MG63 (cell line): ENCODE data around the gene ELL. TPM values are rescaled to one million over a fixed set of nuclear protein-coding genes. Genes with fewer than 3 reads are reported as not detected.

Experiments used
- DNase-seq: peaks from one replicate; pipeline ENCODE4 v3.0.0-alpha.2; 2020
- H3K27me3 ChIP-seq: fragments of 250-450 bp; sonication (Bioruptor Pico); 2 replicates; pipeline ENCODE4 v1.5.1; 2020; ENCODE audit warnings: mild to moderate bottlenecking, moderate library complexity
- H3K36me3 ChIP-seq: fragments of 250-450 bp; sonication (Bioruptor Pico); 2 replicates; pipeline ENCODE4 v1.5.1; 2020; ENCODE audit warnings: mild to moderate bottlenecking, moderate library complexity
- H3K4me3 ChIP-seq: fragments of 250-450 bp; sonication (Bioruptor Pico); 2 replicates; pipeline ENCODE4 v1.5.1; 2020; ENCODE audit warnings: mild to moderate bottlenecking, moderate library complexity
- H3K9me3 ChIP-seq: fragments of 250-450 bp; sonication (Bioruptor Pico); 2 replicates; pipeline ENCODE4 v1.5.1; 2020; ENCODE audit warnings: mild to moderate bottlenecking, moderate library complexity
- total RNA-seq: library from RNA; depleted of rRNA; stranded (reverse); fragments of >200 nt; shearing (Covaris generic); gene quantifications from 2 replicates; pipeline ENCODE4 v1.2.3, GENCODE V29; 2014; ENCODE audit warnings: low replicate concordance

The ELL gene
- total RNA-seq, 1 experiment from 2014 or later, result 22.1 TPM

DNA sequence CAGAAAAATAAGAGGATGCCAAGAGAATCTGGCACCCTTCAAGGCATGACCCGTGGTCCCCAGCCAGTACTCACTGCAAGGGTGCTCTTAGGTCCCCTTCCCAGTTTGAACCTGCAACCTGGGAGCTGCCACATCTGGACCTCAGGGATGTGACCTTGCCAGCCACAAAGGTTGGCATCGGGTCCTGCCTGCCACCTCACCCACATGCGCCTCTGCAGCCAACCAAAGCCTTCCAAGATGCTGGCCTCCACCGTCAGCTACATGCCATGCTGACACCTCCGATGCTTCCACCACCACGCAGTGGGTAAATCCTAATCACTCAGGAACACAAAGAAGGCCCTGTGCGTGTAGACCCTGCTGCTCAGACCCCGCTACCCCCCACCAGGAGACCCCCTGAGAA, 35.1 kb downstream of the ELL start:
- Histone ChIP-seq H3K27me3 (no peaks in the 10 kb centered on the region), H3K4me3 (no peak overlapping the region), H3K36me3 (peaks cover 16% of the 10 kb centered on the region), H3K9me3 (no peaks in the 10 kb centered on the region)
- DNase-seq, result no peak

DNA sequence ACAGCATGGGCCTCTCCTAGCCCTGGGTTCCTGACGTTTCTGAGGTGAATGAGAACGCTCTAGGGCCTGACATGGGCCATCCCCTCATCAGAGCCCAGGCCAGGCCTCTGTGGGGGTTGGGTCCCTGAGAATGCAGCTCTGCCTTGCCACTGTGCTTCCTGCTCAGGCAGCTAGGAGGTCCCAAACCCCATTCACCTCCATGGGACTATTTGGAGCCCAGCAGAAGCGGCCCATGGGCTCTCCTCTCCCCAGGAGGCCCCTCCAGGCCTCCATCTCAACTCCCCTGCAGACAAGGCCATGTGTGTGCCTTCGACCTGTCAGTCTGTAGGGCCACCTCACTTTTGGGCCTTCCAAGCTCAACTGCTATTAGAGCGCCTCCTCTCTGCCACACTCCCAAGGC, 36.9 kb downstream of the ELL start:
- DNase-seq, result no peak
- no peaks in the 10 kb centered on the region for H3K9me3 ChIP-seq
- H3K27me3 ChIP-seq, result no peaks in the 10 kb centered on the region
- no peak overlapping the region for H3K4me3 ChIP-seq
- H3K36me3 ChIP-seq, result peaks cover 19% of the 10 kb centered on the region

DNA sequence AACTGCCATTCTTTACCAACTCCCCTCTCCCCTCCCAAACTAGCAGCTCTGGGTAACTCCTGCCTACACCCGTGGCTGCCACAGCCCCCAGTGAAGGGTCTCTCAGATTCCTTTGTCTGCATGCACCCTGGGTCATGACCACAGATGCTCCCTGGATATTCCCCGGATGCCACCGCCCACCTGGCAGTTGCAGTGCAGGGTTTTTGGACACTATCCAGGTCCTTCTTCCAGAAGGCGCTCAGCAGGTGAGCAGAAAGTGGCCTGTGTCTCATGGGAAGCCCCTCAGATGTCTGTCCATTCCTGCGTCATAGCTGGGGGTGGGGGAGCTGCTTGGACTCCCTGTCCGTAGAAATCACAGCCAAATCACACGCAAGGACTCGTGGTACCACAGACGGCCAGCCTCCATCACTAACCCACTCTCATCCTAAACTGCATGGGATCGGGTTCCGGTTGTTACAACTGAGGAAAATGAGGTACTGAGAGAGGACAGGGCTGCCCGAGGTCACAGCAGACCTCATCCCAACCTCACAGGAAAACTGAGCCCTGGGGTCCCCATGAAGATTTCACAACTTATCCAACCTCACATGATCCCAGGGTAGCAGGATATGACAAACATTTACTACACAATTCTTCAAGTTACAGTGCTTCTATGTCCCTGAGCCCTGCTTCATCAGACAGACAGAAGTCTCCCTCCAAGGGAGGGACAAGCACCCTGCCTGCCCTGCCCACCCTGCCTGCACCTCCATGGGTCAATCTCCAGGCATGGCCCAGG, 38.6 kb downstream of the ELL start:
- no peaks in the 10 kb centered on the region for H3K27me3 ChIP-seq
- no peak for DNase-seq
- no peak overlapping the region for H3K4me3 ChIP-seq
- H3K36me3 ChIP-seq, result peaks cover 23% of the 10 kb centered on the region
- H3K9me3 ChIP-seq, result no peaks in the 10 kb centered on the region

DNA sequence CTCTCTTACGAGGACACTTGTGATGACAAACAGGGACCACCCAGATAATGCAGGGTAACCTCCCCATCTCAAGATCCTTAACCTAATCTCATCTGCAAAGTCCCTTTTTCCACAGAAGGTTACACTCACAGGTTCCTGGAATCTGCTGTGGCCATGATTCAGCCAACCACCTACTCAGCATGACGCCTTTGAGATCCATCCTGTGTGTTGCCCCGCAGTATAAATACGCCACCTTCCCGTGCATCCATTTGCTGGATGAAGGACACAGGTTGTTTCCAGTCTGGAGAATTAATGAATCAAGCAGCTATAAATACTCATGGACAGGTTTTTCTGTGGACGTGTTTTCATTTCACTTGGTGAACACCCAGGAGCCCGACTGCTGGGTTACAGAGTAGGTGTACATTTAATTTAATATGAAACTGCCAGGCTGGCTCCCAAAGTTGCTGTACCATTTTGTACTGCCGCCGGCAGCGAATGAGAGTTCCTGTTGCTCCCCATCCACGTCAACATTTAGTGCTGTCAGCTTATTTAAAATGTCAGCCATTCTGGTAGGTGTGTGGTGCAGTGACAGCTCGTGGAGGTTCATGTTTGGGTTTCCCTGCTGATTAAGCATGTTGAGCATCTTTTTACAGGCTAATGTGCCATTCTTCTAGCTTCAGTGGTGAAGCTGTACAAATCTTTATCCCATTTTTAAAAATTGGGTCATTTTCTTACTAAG, 40.2 kb downstream of the ELL start:
- DNase-seq, result no peak
- Histone ChIP-seq H3K36me3 (peaks cover 29% of the 10 kb centered on the region), H3K27me3 (no peaks in the 10 kb centered on the region), H3K4me3 (no peak overlapping the region), H3K9me3 (no peaks in the 10 kb centered on the region)

DNA sequence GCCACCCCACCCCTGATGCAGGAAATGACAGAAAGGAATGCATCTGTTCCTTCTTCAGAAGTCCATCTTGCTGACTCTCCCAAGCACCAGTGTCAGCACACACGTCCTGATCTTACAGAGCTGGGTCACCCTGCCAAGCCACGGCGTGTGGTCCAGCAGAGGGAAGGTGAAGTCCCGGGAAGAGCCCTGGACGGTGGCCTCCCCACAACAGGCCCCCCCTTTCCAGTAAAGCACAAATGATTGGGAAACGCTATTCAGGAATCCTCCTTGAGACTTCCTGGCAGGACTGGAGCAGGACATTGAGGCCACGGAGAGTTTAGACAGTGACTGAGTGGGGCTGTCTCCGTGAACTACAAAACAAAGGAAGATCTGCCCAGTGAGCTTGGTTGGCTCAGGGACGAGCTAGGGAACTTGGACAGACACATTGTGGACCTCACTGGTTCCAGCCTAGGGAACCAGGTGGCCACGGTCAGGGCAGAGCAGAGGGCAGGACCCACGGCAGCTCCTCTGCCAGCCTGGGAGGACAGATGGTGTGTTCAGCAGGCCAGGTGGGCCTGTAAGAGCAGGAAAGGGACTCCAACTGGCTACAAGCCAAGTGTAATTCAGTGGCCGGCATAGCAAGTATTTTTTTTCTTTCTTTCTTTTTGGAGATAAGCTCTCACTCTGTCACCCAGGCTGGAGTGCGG, 41.7 kb downstream of the ELL start:
- DNase-seq, result peak; percentile 67
- peaks cover 22% of the 10 kb centered on the region for H3K36me3 ChIP-seq
- no peaks in the 10 kb centered on the region for H3K27me3 ChIP-seq
- no peaks in the 10 kb centered on the region for H3K9me3 ChIP-seq
- no peak overlapping the region for H3K4me3 ChIP-seq

DNA sequence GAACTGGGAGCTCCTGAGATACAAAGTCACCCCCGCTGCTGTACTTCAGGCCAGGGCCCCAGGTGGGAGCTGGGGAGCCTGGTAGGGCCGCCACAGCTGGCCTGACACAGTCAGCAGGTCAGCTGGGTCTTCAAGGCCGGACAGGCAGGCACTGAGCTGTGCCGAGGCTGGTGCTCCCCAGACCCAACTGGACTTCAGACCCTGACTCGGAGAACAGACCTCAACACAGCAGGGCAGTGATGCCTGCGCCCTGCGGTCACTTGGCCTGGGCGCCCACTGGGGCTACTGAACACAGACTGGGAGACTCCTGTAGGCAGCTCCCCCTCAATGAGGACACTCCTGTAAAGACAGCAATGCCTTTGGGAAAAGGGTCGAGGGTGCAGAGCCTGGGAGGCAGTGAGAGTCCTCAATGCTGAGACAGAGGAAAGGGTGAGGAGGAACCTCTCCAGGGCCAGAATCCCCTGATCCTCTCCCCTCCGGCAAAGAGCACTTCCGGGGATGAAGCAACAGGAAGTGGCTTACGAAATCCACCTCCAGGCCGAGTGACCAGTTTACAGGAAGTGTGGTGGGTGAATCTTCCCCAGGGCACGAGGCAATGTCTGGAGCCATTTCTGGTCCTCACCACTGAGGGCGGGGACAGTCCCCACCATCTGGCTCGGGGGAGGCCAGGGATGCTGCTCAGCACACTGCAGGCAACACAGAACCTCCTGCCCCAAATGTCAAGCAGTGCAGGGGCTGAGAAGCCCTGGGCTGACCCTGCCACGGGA, 43.1 kb downstream of the ELL start:
- Histone ChIP-seq H3K36me3 (peaks cover 22% of the 10 kb centered on the region), H3K27me3 (no peaks in the 10 kb centered on the region), H3K4me3 (no peak overlapping the region), H3K9me3 (no peaks in the 10 kb centered on the region)
- peak; percentile 90 for DNase-seq

DNA sequence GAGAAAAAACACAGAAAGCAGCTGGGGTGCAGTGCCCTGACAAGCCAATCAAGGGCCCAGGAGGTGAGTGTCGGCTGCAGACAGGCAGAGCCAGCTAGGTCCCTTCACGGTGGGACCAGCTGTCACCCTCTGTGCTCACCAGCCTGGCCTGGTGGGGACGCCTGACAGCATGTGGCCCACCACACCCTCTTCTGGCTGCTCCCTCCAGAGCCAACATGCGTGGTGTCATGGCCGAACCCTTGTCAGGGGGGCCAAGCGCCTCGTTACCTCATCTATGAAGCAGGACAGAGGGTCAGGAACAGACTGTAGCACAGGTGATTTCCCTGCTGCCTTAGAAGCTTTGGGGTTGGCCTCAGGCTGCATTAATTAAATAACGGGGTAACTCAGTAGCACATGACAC, 43.9 kb downstream of the ELL start:
- DNase-seq, result no peak
- Histone ChIP-seq H3K9me3 (no peaks in the 10 kb centered on the region), H3K4me3 (no peak overlapping the region), H3K36me3 (peaks cover 22% of the 10 kb centered on the region), H3K27me3 (no peaks in the 10 kb centered on the region)

DNA sequence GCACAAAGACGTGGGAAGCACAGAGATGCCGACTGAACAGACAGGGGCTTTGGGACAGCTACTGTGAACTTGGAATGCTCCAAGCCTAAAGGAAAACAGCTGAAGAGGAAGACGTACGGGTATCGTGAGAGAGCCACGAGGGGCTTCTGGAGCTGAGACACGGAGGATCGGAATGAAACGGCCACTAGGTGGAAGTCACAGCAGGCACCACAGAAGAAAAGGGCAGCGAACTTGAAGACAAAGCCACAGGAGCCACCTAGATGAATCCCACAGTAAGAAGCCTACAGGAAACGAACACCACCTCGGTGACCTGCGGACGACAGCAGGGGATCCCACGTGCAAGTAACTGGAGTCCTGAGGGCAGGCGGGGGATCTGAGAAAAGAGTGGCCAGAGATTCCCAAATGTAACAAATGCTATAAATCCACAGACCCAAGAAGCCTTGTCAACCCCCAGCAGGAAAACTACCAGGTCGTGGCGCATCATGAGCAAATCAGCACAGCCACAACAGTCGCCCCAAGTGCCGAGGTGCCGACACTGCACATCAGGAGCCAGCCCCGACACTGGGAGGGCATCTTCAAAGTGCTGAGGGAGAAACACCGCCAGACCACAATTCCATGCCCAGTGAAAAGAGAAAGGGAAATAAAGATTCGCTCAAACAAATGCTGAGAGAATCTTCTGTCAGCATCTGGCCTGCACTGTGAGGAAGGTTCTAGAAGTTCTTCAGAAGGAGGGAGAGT, 44.7 kb downstream of the ELL start:
- Histone ChIP-seq H3K9me3 (no peaks in the 10 kb centered on the region), H3K4me3 (no peak overlapping the region), H3K27me3 (no peaks in the 10 kb centered on the region), H3K36me3 (peaks cover 25% of the 10 kb centered on the region)
- no peak for DNase-seq

DNA sequence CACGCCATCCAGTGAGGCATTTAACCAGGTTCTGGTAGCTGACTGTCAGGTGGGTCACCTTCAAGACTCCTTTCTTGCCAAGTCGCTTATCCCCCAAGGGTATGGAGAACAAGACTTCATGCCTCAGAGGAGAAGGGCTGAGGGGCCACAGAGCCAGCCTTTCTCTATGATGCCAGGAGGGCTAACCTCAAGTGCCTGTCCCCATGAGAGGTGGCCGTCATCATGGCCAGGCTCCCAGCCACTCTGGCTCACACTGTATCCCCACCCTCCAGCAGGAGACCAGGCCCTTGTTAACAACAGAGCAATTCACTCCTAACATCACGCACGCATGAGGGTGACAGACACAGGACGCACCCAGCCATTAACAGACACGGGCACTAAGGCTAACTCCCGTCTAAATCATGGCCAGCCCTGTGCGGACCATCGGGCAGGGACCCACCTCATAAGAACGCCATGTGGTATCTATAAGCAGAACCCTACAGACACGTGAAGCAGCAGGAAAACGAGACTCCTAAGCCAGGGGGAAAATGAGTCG, 45.3 kb downstream of the ELL start:
- no peak overlapping the region for H3K4me3 ChIP-seq
- no peaks in the 10 kb centered on the region for H3K27me3 ChIP-seq
- no peak for DNase-seq
- H3K9me3 ChIP-seq, result no peaks in the 10 kb centered on the region
- H3K36me3 ChIP-seq, result peaks cover 29% of the 10 kb centered on the region

DNA sequence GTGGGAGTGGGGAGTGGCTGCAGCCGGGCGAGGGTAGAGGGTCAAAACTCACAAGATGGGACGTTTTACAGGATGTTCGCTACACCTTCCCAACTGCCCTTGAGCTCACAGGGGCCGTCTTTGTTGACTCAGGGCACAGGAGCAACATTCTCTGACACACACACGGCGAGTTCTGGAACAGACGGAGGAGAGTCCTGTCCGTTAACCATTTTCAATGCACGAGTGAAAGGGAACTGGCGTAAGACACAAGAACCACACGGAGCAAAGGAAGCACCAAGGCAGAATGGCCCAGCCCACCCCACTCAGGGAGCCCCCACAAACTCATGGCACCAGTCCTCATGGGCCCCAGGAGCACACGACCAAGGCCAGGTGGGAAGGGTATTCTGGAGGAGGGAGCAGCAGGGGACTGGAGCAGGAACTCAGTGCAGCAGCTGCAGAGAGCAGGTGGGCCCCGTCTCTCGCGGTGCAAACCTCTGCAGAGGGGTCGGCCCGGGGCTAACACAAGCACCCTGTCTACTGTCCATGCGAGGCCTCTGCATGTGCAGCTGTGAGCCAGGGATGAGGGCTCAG, 46.0 kb downstream of the ELL start:
- Histone ChIP-seq H3K9me3 (no peaks in the 10 kb centered on the region), H3K27me3 (no peaks in the 10 kb centered on the region), H3K36me3 (peaks cover 35% of the 10 kb centered on the region), H3K4me3 (no peak overlapping the region)
- no peak for DNase-seq

DNA sequence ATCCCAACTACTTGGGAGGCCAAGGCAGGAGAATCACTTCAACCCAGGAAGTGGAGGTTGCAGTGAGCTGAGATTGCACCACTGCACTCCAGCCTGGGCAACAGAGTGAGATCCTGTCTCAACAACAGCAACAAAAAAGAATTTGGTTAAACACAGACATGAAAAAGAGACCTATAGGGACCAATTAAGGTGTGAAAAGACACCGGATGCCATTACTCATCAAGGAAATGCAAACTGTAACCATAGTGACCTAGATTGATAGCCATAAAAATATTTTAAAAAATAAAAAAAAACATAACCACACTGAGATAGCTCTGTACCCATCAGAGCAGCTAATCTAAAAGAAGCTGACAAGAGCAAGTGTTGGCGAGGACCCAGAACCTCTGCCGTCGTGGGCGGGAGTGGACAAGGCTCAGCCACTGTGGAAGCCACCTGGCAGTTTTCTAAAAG, 46.8 kb downstream of the ELL start:
- Histone ChIP-seq H3K36me3 (peaks cover 43% of the 10 kb centered on the region), H3K9me3 (no peaks in the 10 kb centered on the region), H3K27me3 (no peaks in the 10 kb centered on the region), H3K4me3 (no peak overlapping the region)
- DNase-seq, result no peak

DNA sequence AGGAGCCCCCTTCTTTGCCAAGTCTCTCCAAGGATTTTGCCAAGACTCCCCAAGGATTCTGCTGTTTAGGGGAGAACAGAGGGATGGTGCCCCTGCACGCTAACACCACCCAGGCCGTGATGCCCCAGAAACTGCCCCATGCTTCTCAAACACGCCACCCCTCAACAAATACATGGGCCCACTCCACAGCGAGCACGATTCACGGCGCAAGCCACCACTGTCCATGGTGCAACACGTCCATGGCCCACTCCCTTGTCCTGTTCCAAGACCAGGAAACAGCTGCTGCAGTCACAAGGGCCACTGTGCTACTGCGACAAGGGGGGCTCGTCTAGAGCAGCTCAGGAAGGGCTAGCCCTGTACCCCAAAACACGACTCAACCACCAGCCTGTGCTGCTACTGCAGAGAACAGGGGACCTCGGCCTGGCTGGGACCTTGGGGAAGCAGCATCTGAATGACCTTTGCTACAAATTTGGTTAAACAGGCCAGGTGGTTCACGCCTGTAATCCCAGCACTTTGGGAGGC, 47.4 kb downstream of the ELL start:
- peaks cover 49% of the 10 kb centered on the region for H3K36me3 ChIP-seq
- H3K9me3 ChIP-seq, result no peaks in the 10 kb centered on the region

DNA sequence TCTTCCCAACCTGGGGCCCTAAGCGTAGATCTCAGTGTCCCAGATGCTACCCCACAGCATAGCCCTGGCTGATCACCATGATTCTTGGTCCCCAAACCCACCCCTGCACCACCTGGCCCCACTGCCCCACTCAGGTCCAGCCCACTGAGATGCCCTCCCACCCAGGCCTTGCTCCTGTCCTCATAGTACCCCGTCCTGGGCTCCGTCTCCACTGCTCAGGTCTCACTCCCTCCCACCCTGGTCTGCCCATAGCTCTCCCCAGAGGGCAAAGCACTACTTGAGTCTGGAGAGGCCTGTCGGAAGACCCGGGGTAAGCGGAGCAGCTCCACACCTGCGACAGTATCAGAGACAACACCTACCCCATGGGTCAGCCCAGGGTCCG, 48.2 kb downstream of the ELL start:
- no peaks in the 10 kb centered on the region for H3K9me3 ChIP-seq
- DNase-seq, result no peak
- peaks cover 47% of the 10 kb centered on the region for H3K36me3 ChIP-seq
- H3K27me3 ChIP-seq, result no peaks in the 10 kb centered on the region
- no peak overlapping the region for H3K4me3 ChIP-seq

More for the DNA sequence above, 47.4 kb downstream of the ELL start:
- DNase-seq, result no peak
- Histone ChIP-seq H3K4me3 (no peak overlapping the region), H3K27me3 (no peaks in the 10 kb centered on the region)

DNA sequence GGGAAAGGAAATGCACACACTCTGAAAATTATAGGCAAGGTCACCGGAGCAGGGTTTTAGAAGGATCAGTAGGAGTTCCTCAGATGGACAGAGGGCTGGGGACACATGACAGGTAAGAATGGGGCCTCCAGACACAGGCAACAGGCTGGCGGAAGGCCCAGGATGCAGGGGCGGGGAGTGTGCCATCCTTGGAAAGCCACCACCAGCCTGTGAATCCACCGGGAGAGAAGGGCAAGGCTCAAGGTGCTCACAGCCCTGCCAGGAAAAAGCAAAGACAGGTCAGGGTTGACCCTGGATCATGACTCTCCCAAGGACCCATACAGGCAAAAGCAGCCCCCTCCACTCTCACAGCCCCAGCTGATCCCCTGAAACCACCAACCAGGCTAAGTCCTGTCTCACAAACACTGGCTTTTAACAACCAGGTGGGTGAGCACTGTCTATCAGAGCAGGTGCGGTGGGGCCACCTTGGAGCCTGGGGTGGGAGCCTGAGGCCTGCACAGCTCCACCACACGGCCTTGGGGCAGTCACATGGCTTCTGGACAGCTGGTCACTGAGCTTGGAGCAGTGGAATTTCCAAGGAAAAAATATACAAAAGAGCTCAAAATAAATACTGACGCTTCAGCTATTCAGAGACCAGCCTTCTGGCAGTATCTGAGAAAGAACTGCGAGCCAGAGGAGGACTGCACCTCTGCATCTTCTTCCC, 48.7 kb downstream of the ELL start:
- no peak for DNase-seq
- no peaks in the 10 kb centered on the region for H3K9me3 ChIP-seq

DNA sequence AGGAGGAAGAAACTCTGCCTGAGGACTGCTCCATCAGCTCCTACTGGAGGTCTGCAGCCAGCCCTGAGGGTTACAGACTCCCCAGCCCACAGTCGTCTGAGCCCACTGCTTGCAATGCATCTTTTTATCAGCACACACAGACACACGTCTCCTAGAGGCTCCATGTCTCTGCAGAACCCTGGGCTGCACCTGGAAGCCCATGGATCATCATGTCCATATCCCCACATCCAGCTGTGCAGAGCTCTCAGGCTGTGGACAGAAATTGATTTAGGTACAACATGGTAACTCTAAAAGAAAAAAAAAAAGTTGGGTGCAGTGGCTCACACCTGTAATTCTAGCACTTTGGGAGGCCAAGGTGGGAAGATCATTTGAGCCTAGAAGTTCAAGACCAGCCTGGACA, 51.1 kb downstream of the ELL start:
- Histone ChIP-seq H3K9me3 (no peaks in the 10 kb centered on the region), H3K36me3 (peaks cover 32% of the 10 kb centered on the region), H3K4me3 (no peak overlapping the region), H3K27me3 (no peaks in the 10 kb centered on the region)
- no peak for DNase-seq

More for the DNA sequence above, 48.7 kb downstream of the ELL start:
- Histone ChIP-seq H3K4me3 (no peak overlapping the region), H3K27me3 (no peaks in the 10 kb centered on the region), H3K36me3 (peaks cover 41% of the 10 kb centered on the region)
